ENCODE results near the gene CKAP2L. TPM values are rescaled to one million over a fixed set of nuclear protein-coding genes. Genes with fewer than 3 reads are reported as not detected.
A peak's percentile ranks its signal among the peaks of the same experiment; 100 is the strongest.

CKAP2L gene
- total and polyA plus RNA-seq, 2 donors (not counting 3 experiments of a cell fraction or from before 2014, with no cell fraction given) = 3.4 to 30.7 TPM

DNA sequence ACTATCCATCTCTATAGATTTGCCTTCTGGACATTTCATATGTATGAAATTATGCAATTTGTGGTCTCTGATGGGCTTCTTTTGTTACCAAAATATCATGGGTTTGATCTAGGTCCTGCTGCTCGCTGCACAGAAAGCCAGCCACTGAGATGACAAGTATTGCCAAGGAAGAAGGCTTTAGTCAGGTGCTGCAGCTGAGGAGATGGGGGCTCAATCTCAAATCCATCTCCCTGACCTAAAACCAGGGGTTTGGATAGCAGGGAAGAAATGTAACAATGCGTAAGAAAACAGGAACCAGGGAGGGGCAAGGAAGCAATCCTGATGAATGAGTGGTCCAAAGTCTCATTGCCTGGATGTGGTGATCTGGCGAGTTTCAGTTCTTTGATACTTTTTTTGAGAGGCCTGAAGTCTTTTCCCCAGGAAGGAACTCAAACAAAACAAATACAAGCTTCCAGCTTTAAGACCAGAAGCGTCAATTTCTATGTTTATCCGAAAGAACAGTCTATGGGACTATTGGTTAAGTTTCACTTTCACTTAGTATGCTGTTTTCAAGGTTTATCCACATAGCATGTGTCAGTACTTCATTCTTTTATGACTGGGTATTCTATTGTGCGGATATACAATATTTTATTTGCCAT, 3.4 kb upstream of the CKAP2L start:
- Histone ChIP-seq H2AFZ (ENCODE audit: low read depth, low read length) (peak overlapping the region; percentile 87), H3K27ac (ENCODE audit: insufficient read depth, low read depth, low read length) (peak overlapping the region; percentile 40), H4K20me1 (replicated peaks; ENCODE audit: control insufficient read depth, extremely low read depth, insufficient read depth, low read length) (no peaks in the 10 kb centered on the region), H3K9me1 (replicated peaks; ENCODE audit: control insufficient read depth, extremely low read depth, insufficient read depth, low read length) (no peaks in the 10 kb centered on the region), H3K36me3 (ENCODE audit: control insufficient read depth in 2 of 2, extremely low read depth in 1 of 2, insufficient read depth in 2 of 2, low read length in 2 of 2) (no peaks in the 10 kb centered on the region), H3K79me2 (ENCODE audit: control insufficient read depth, insufficient read depth, low read length) (peaks cover 14% of the 10 kb centered on the region), H3K4me3 (replicated peaks in 1 of 3; ENCODE audit: insufficient read depth in 1 of 3, low read depth in 1 of 3, low read length in 3 of 3) (peak overlapping the region in 2 of 3 experiments; percentile 17 to 47), H3K9ac (replicated peaks; ENCODE audit: extremely low read depth, insufficient read depth, low read length) (peak overlapping the region; percentile 26), H3K4me1 (ENCODE audit: control insufficient read depth, extremely low read depth, insufficient read depth, low read length) (peaks cover 14% of the 10 kb centered on the region), H3K9me3 (replicated peaks; ENCODE audit: control insufficient read depth, insufficient read depth, low read length) (no peaks in the 10 kb centered on the region), H3K27me3 (ENCODE audit: control insufficient read depth in 2 of 2, insufficient read depth in 2 of 2, low read length in 2 of 2) (no peaks in the 10 kb centered on the region), H3K4me2 (ENCODE audit: insufficient read depth, low read length) (peak overlapping the region; percentile 86)
- DNase-seq (ENCODE audit: low read depth, low spot score) (peak; percentile 25), FAIRE-seq (peak; percentile 33)
- dilution Hi-C loops (cut with MboI; ENCODE audit: extremely low pct_ligation_motif_present, low sequenced_read_pairs) (loop anchor here (25.0 kb wide), 1 partner anchor 169 kb away; no protein-coding TSS in a partner anchor), intact Hi-C loops (cut with micrococcal nuclease) (no loop called here)
- ChIA-PET POLR2A (interaction anchor here (0.7 kb wide), 1 partner anchor 37 kb away, joined by 5 read pairs; no protein-coding TSS in a partner anchor), CTCF (interaction anchor here (1.1 to 2.2 kb wide), 5 partner anchors 17 to 174 kb away, joined by 3 to 9 read pairs (median 4); partner anchors contain the start of gene IL1A)
- BruUV-seq (replicated peaks) = no TSS peak
- no peak for TF ChIP-seq POLR2AphosphoS5 (IDR thresholded peaks at IDR 0.05; ENCODE audit: insufficient read depth, low read depth, low read length)
- TF ChIP-seq FOS (IDR thresholded peaks at IDR 0.05; ENCODE audit: borderline replicate concordance, insufficient read depth, low read length) = no peak
- TF ChIP-seq, protein P1, sequence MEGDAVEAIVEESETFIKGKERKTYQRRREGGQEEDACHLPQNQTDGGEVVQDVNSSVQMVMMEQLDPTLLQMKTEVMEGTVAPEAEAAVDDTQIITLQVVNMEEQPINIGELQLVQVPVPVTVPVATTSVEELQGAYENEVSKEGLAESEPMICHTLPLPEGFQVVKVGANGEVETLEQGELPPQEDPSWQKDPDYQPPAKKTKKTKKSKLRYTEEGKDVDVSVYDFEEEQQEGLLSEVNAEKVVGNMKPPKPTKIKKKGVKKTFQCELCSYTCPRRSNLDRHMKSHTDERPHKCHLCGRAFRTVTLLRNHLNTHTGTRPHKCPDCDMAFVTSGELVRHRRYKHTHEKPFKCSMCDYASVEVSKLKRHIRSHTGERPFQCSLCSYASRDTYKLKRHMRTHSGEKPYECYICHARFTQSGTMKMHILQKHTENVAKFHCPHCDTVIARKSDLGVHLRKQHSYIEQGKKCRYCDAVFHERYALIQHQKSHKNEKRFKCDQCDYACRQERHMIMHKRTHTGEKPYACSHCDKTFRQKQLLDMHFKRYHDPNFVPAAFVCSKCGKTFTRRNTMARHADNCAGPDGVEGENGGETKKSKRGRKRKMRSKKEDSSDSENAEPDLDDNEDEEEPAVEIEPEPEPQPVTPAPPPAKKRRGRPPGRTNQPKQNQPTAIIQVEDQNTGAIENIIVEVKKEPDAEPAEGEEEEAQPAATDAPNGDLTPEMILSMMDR (IDR thresholded peaks at IDR 0.05; ENCODE audit: extremely low read depth in 1 of 2, insufficient read depth in 1 of 2, low read depth in 1 of 2, low read length in 2 of 2) = no peak
- TF ChIP-seq POLR2A (IDR thresholded peaks at IDR 0.05; ENCODE audit: low read depth, low read length) = no peak
- TF ChIP-seq, protein P2, sequence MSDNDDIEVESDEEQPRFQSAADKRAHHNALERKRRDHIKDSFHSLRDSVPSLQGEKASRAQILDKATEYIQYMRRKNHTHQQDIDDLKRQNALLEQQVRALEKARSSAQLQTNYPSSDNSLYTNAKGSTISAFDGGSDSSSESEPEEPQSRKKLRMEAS (IDR thresholded peaks at IDR 0.05; ENCODE audit: insufficient read depth, insufficient read length) = no peak
- no peak for TF ChIP-seq JUN (IDR thresholded peaks at IDR 0.05; ENCODE audit: borderline replicate concordance, insufficient read depth, insufficient read length, low read depth)
- TF ChIP-seq MYC (IDR thresholded peaks at IDR 0.05; ENCODE audit: low read depth, low read length) = no peak
- no peak for TF ChIP-seq EZH2 (IDR thresholded peaks at IDR 0.05; ENCODE audit: borderline replicate concordance, low read depth, low read length, severe bottlenecking)
- no peak for TF ChIP-seq GATA2 (IDR thresholded peaks at IDR 0.05; ENCODE audit: insufficient read depth, insufficient read length, low read depth, low read length)

All from endothelial cell of umbilical vein (primary cell).